ENCODE measurements around the gene UBASH3A. TPM values are rescaled to one million over a fixed set of nuclear protein-coding genes. Genes with fewer than 3 reads are reported as not detected.
"Not testable (repeated sequence)": the region's sequence is repeated elsewhere in the genome, so short reads cannot be mapped to it uniquely, and the experiment has no call there.

Gene UBASH3A
- polyA plus RNA-seq, 6 donors from 2014 or later: 0.16 to 0.32 TPM; not detected in 4

GRCh38 chr21:42397746-42398394 is 5.8 kb upstream of the UBASH3A start:
- no peak for DNase-seq
- peaks cover 0 to 11% of the 10 kb centered on the region in 2 donors for H3K36me3 Mint-ChIP-seq
- H3K27me3 Mint-ChIP-seq: peaks cover 0 to 20% (median 6%) of the 10 kb centered on the region in 3 donors
- H3K4me1 Mint-ChIP-seq: peaks cover 7 to 12% (median 12%) of the 10 kb centered on the region in 3 donors
- H3K27ac Mint-ChIP-seq: peak overlapping the region in 2 of 6 donors; percentile 45 to 75
- H3K4me3 Mint-ChIP-seq: no peak overlapping the region
- H3K9me3 Mint-ChIP-seq: peaks cover 0 to 10% (median 4%) of the 10 kb centered on the region in 7 donors
- ATAC-seq (ENCODE audit: low read depth in 2 of 2): no peak

- no peak for ATAC-seq (ENCODE audit: low read depth in 2 of 2)
- Mint-ChIP-seq H3K4me3 (no peak overlapping the region), H3K4me1 (peaks cover under 1 to 9% (median 8%) of the 10 kb centered on the region in 3 donors), H3K27me3 (peaks cover 0 to 20% (median 6%) of the 10 kb centered on the region in 3 donors), H3K9me3 (peaks cover 0 to 10% (median 4%) of the 10 kb centered on the region in 7 donors), H3K36me3 (peaks cover 0 to 11% of the 10 kb centered on the region in 2 donors), H3K27ac (no peak overlapping the region)
- no peak for DNase-seq
Measured at GRCh38 chr21:42398436-42399028, 5.2 kb upstream of the UBASH3A start.

- no peak overlapping the region for H3K4me3 Mint-ChIP-seq
- H3K27me3 Mint-ChIP-seq: peaks cover 0 to 12% (median 10%) of the 10 kb centered on the region in 3 donors
- ATAC-seq (ENCODE audit: low read depth in 2 of 2) (no peak), DNase-seq (no peak)
- H3K36me3 Mint-ChIP-seq: peaks cover 0 to 11% of the 10 kb centered on the region in 2 donors
- H3K9me3 Mint-ChIP-seq: peaks cover 0 to 10% (median 4%) of the 10 kb centered on the region in 7 donors
- H3K27ac Mint-ChIP-seq: no peak overlapping the region
- peaks cover 0 to 8% (median 8%) of the 10 kb centered on the region in 3 donors for H3K4me1 Mint-ChIP-seq
Measured at GRCh38 chr21:42400525-42400924, 3.2 kb upstream of the UBASH3A start.

GRCh38 chr21:42401154-42401553 is 2.5 kb upstream of the UBASH3A start:
- peaks cover 0 to 10% (median 4%) of the 10 kb centered on the region in 7 donors for H3K9me3 Mint-ChIP-seq
- peaks cover 0 to 11% of the 10 kb centered on the region in 2 donors for H3K36me3 Mint-ChIP-seq
- H3K27ac Mint-ChIP-seq: no peak overlapping the region
- ATAC-seq (ENCODE audit: low read depth in 2 of 2): no peak
- H3K4me1 Mint-ChIP-seq: peaks cover 0 to 8% (median 8%) of the 10 kb centered on the region in 3 donors
- H3K4me3 Mint-ChIP-seq: no peak overlapping the region
- DNase-seq: no peak
- H3K27me3 Mint-ChIP-seq: peaks cover 0 to 15% (median 10%) of the 10 kb centered on the region in 3 donors

- H3K4me3 Mint-ChIP-seq: no peak overlapping the region
- H3K36me3 Mint-ChIP-seq: peaks cover 0 to 11% of the 10 kb centered on the region in 2 donors
- ATAC-seq (ENCODE audit: low read depth in 2 of 2): no peak
- H3K27me3 Mint-ChIP-seq: peaks cover 0 to 22% (median 10%) of the 10 kb centered on the region in 3 donors
- peaks cover 0 to 8% (median 8%) of the 10 kb centered on the region in 3 donors for H3K4me1 Mint-ChIP-seq
- peaks cover 0 to 10% (median 4%) of the 10 kb centered on the region in 7 donors for H3K9me3 Mint-ChIP-seq
- H3K27ac Mint-ChIP-seq: no peak overlapping the region
- no peak for DNase-seq
Measured at GRCh38 chr21:42401820-42402251, 1.9 kb upstream of the UBASH3A start.

- no peak for ATAC-seq (ENCODE audit: low read depth in 2 of 2)
- no peak for DNase-seq
- H3K4me1 Mint-ChIP-seq: no peaks in the 10 kb centered on the region
- H3K36me3 Mint-ChIP-seq: peaks cover 0 to 11% of the 10 kb centered on the region in 2 donors
- peaks cover 0 to 10% (median 4%) of the 10 kb centered on the region in 7 donors for H3K9me3 Mint-ChIP-seq
- no peak overlapping the region for H3K4me3 Mint-ChIP-seq
- H3K27ac Mint-ChIP-seq: no peak overlapping the region
- peaks cover 5 to 24% (median 7%) of the 10 kb centered on the region in 3 donors for H3K27me3 Mint-ChIP-seq
Measured at GRCh38 chr21:42404539-42404938, 837 bp downstream of the UBASH3A start.

- no peak for DNase-seq
- H3K36me3 Mint-ChIP-seq: peaks cover 0 to 11% of the 10 kb centered on the region in 2 donors
- no peak for ATAC-seq (ENCODE audit: low read depth in 2 of 2)
- peaks cover 7 to 28% (median 9%) of the 10 kb centered on the region in 3 donors for H3K27me3 Mint-ChIP-seq
- H3K9me3 Mint-ChIP-seq: peaks cover 0 to 10% (median 5%) of the 10 kb centered on the region in 7 donors
- no peaks in the 10 kb centered on the region for H3K4me1 Mint-ChIP-seq
- peak overlapping the region in 1 of 8 donors; percentile 3 for H3K4me3 Mint-ChIP-seq
- no peak overlapping the region for H3K27ac Mint-ChIP-seq
Measured at GRCh38 chr21:42405064-42406013, 1.6 kb downstream of the UBASH3A start.

GRCh38 chr21:42406201-42406621 is 2.5 kb downstream of the UBASH3A start:
- H3K27me3 Mint-ChIP-seq: peaks cover 7 to 28% (median 9%) of the 10 kb centered on the region in 3 donors
- peaks cover 0 to 10% of the 10 kb centered on the region in 2 donors for H3K36me3 Mint-ChIP-seq
- no peaks in the 10 kb centered on the region for H3K4me1 Mint-ChIP-seq
- no peak for ATAC-seq (ENCODE audit: low read depth in 2 of 2)
- H3K9me3 Mint-ChIP-seq: peaks cover 0 to 10% (median 5%) of the 10 kb centered on the region in 7 donors
- no peak overlapping the region for H3K27ac Mint-ChIP-seq
- no peak for DNase-seq
- H3K4me3 Mint-ChIP-seq: no peak overlapping the region

- Mint-ChIP-seq H3K9me3 (peaks cover 0 to 4% (median 2%) of the 10 kb centered on the region in 7 donors), H3K36me3 (peaks cover 0 to 4% of the 10 kb centered on the region in 2 donors), H3K4me1 (no peaks in the 10 kb centered on the region), H3K27me3 (peaks cover 7 to 23% (median 9%) of the 10 kb centered on the region in 3 donors), H3K27ac (no peak overlapping the region), H3K4me3 (no peak overlapping the region)
- no peak for DNase-seq
- no peak for ATAC-seq (ENCODE audit: low read depth in 2 of 2)
Measured at GRCh38 chr21:42406866-42407265, 3.2 kb downstream of the UBASH3A start.

GRCh38 chr21:42407476-42407875 is 3.8 kb downstream of the UBASH3A start:
- H3K27ac Mint-ChIP-seq: no peak overlapping the region
- ATAC-seq (ENCODE audit: low read depth in 2 of 2) (no peak), DNase-seq (no peak)
- no peak overlapping the region for H3K4me3 Mint-ChIP-seq
- peaks cover 0 to 1% (median 0%) of the 10 kb centered on the region in 7 donors for H3K9me3 Mint-ChIP-seq
- no peaks in the 10 kb centered on the region for H3K36me3 Mint-ChIP-seq
- peaks cover 7 to 22% (median 9%) of the 10 kb centered on the region in 3 donors for H3K27me3 Mint-ChIP-seq
- no peaks in the 10 kb centered on the region for H3K4me1 Mint-ChIP-seq

- not testable (repeated sequence) for H3K36me3 Mint-ChIP-seq; H3K9me3 Mint-ChIP-seq; H3K27ac Mint-ChIP-seq; DNase-seq; ATAC-seq (ENCODE audit: low read depth in 2 of 2); H3K4me1 Mint-ChIP-seq; H3K4me3 Mint-ChIP-seq
- peaks cover 7 to 22% (median 9%) of the 10 kb centered on the region in 3 donors for H3K27me3 Mint-ChIP-seq
Measured at GRCh38 chr21:42408718-42409117, 5.0 kb downstream of the UBASH3A start.

GRCh38 chr21:42409366-42409765 is 5.7 kb downstream of the UBASH3A start:
- H3K36me3 Mint-ChIP-seq: no peaks in the 10 kb centered on the region
- peaks cover 7 to 22% (median 9%) of the 10 kb centered on the region in 3 donors for H3K27me3 Mint-ChIP-seq
- no peak overlapping the region for H3K4me3 Mint-ChIP-seq
- DNase-seq: no peak
- H3K27ac Mint-ChIP-seq: no peak overlapping the region
- H3K4me1 Mint-ChIP-seq: no peaks in the 10 kb centered on the region
- ATAC-seq (ENCODE audit: low read depth in 2 of 2): no peak
- H3K9me3 Mint-ChIP-seq: peaks cover 0 to 1% (median 0%) of the 10 kb centered on the region in 7 donors

Data from naive B cell (primary cell).